Renal cortical epithelial cell (primary cell): ENCODE data around the gene PRDX2. TPM values are rescaled to one million over a fixed set of nuclear protein-coding genes. Genes with fewer than 3 reads are reported as not detected.

Experiments used
- DNase-seq: peaks from one replicate; pipeline ENCODE4 v3.0.0-alpha.2; 2011; ENCODE audit warnings: low read depth
- total RNA-seq: library from RNA; depleted of rRNA; stranded (reverse); fragments of >200 nt; gene quantifications from 2 replicates; pipeline ENCODE4 v1.2.3, GENCODE V29; 2014

Gene PRDX2
- total RNA-seq, 1 donor from 2014 or later, result 236 TPM

DNA sequence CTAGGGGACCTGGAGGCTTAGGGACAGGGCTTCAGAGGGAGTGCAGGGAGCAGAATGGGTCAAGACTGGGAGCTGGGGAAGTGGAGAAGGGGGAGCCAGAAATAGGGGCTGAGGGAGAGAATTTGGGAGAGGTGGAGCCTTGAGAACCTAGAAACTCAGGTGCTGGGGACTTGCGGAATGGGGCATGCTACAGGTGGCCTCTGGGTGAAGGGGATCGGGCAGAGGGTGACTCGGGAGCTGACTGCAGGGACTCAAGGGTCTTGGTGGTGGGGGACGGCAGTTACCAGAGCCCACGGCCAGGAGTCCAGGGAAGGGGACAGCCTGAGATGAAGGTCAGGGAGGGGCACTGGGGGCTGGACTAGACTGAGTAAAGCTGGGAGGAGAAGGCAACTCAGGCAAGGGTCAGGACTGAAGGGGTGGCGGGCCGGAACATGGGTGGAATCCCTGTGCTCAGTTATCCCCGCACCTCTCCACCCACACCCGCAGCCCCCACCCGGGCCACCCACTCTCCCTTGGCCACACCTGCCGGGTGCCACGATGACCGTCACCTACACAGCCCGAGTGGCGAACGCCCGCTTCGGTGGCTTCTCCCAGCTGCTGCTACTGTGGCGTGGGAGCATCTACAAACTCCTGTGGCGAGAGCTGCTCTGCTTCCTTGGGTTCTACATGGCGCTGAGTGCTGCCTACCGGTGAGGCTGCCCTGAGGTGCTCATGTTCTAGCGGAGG lies 49.4 kb downstream of the PRDX2 start:
- DNase-seq, result no peak

DNA sequence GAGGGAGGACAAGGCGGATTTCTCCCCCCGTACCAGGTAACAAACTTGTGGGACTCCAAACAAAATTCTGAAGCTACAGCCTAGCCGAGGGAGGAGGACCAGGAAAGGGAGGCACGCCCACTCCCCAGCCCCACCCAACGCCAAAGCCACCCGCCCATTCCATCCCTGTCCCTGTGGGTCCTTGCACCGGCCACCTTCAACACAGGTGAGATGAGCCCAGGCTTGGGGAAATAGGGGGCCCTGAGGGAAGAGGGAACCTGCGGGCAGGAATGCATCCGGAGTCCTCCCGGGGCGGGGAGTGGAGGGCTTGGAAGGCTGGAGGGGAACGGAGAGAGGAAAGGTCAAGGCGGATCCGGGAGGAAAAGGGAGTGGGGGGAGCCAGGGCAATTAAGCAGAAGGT lies 50.0 kb downstream of the PRDX2 start, which contains the start of gene BEST2:
Gene BEST2 (plus strand): TSS at position 157 of the 400 bp plus-strand sequence. CDS start 802 bp downstream, outside the sequence.
- no peak for DNase-seq

DNA sequence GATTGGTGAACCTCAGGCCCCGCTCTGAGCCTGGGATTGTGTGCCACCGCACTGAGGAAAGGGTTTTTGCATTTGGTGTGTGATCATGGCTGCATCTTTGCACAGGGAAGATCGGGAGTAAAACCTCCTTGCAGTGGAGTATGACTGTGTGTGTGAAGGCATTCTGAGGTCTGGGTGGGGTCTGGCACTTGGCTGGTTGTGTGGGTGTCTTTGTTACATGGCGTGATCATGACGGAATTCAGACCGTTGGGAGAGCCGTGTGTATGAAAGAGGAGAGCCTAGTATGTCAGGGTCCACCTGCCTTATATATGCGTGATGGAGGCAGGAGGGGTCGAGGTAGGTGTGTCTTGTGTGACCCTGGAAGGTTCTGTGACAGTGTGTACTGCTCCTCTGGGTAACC lies 50.7 kb downstream of the PRDX2 start:
- DNase-seq, result no peak

DNA sequence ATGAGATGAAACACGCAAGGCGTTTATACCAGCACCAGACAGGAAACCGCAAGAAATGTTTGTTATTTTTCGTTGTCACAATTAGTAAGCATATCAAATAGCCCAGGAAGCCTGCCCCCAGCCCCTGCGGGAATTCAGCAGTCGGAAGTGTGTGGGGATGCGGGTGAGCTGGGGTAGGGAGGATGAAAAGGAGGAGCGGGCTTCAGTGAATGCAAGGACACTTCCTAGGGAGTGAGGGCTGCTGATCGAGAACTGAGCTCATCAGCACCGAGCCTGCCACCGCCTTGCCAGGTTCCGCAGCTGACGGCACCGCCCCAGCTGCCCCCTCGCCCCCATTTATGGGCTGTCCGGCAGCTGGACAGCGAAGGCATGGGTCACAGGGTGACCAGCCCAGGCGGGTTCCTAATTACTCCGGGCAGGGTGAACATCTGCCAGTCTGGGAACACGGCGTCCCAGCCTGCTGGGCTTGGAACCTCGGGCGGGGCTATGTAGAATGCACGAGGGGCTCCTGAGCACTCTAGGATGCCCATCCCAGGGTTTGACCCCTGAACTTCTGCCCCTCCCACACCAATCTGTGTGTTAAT lies 51.6 kb downstream of the PRDX2 start:
- DNase-seq, result no peak

DNA sequence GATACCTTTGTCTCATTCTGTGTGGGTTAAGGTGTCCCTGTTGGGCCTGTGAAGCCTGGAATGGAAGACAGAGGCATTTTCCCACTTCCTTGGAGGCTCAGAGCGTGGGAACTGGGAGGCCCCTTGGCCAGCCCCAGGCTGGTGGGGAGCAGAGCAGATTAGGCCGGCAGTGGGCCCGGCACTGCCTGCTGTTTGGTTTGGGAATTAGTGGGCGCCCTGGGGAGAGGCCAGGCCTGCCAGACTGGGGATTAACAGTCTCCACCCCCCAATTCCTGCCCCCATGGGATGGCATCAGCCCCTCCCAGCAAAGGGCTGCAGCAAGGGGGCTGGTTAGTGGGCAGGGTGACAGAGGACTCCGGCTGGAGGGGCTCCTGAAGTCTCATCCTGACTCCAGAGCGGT lies 53.1 kb downstream of the PRDX2 start:
- DNase-seq, result no peak

Other genes starting within 250 kb of the PRDX2 start
- 10.2 and 19.6 TPM in 2 replicates for gene ZNF490, start 191.0 kb downstream of the PRDX2 start, total RNA-seq
- gene ZNF791, start 190.9 kb downstream of the PRDX2 start, total RNA-seq, result 13.2 and 21.0 TPM in 2 replicates
- gene MAN2B1, start 135.1 kb downstream of the PRDX2 start, total RNA-seq, result 72.1 and 92.0 TPM in 2 replicates
- 7.8 and 10.3 TPM in 2 replicates for gene WDR83, start 135.0 kb downstream of the PRDX2 start, total RNA-seq
- gene DHPS, start 119.9 kb downstream of the PRDX2 start, total RNA-seq, result 42.8 and 49.1 TPM in 2 replicates
- gene GNG14, start 113.8 kb downstream of the PRDX2 start, total RNA-seq, result not detected in 2 replicates
- gene FBXW9, start 105.2 kb downstream of the PRDX2 start, total RNA-seq, result 10.4 and 13.1 TPM in 2 replicates
- gene TNPO2, start 77.9 kb downstream of the PRDX2 start, total RNA-seq, result 17.0 and 67.3 TPM in 2 replicates
- gene TRIR, start 67.1 kb downstream of the PRDX2 start, total RNA-seq, result 78.3 and 103 TPM in 2 replicates
- 74.4 and 121 TPM in 2 replicates for gene GET3, start 64.3 kb downstream of the PRDX2 start, total RNA-seq
- not detected in 2 replicates for gene BEST2, start 50.0 kb downstream of the PRDX2 start, total RNA-seq
- gene HOOK2, start 26.2 kb downstream of the PRDX2 start, total RNA-seq, result 19.6 and 30.8 TPM in 2 replicates
- 120 and 130 TPM in 2 replicates for gene JUNB, start 10.3 kb downstream of the PRDX2 start, total RNA-seq
- gene THSD8, start 269 bp upstream of the PRDX2 start, total RNA-seq, result not detected in 2 replicates
- gene RNASEH2A, start 4.8 kb upstream of the PRDX2 start, total RNA-seq, result 7.7 and 19.6 TPM in 2 replicates
- not detected in 2 replicates for gene RTBDN, start 32.8 kb upstream of the PRDX2 start, total RNA-seq
- 0.20 and 0.52 TPM in 2 replicates for gene MAST1, start 36.7 kb upstream of the PRDX2 start, total RNA-seq
- 18.5 and 34.9 TPM in 2 replicates for gene DNASE2, start 79.6 kb upstream of the PRDX2 start, total RNA-seq
- not detected in 2 replicates for gene KLF1, start 85.4 kb upstream of the PRDX2 start, total RNA-seq
- gene GCDH, start 89.4 kb upstream of the PRDX2 start, total RNA-seq, result 23.4 and 36.5 TPM in 2 replicates
- gene SYCE2, start 117.5 kb upstream of the PRDX2 start, total RNA-seq, result not detected in 2 replicates
- gene FARSA, start 131.9 kb upstream of the PRDX2 start, total RNA-seq, result 66.3 and 71.8 TPM in 2 replicates
- 962 and 1,180 TPM in 2 replicates for gene CALR, start 136.8 kb upstream of the PRDX2 start, total RNA-seq
- 33.0 and 50.2 TPM in 2 replicates for gene RAD23A, start 144.1 kb upstream of the PRDX2 start, total RNA-seq
- 10.3 and 20.0 TPM in 2 replicates for gene GADD45GIP1, start 155.4 kb upstream of the PRDX2 start, total RNA-seq
- gene DAND5, start 167.8 kb upstream of the PRDX2 start, total RNA-seq, result 0.05 TPM in 1 of 2 replicates, not detected in the other
- gene NFIX, start 193.7 kb upstream of the PRDX2 start, total RNA-seq, result 10.1 and 40.7 TPM in 2 replicates